RKO (cell line): ENCODE results near the gene PDSS1.
"Not testable (repeated sequence)": the region's sequence is repeated elsewhere in the genome, so short reads cannot be mapped to it uniquely, and the experiment has no call there.

ENCODE experiments used
- DNase-seq: peaks from one replicate; pipeline ENCODE4 v3.0.0-alpha.2; 2016; ENCODE audit warnings: low spot score

PDSS1 gene

GRCh38 chr10:26697163-26697921 lies at the start of gene PDSS1:
PDSS1 (plus strand) TSS chr10:26697701; CDS start chr10:26697712, 11 bp downstream.
- DNase-seq, result peak; percentile 80

- DNase-seq, result not testable (repeated sequence)
These were observed 49.3 kb upstream of the PDSS1 start for GRCh38 chr10:26648245-26648636.

GRCh38 chr10:26650406-26650805 lies 47.1 kb upstream of the PDSS1 start:
- DNase-seq, result no peak

- DNase-seq, result not testable (repeated sequence)
These were observed 46.0 kb upstream of the PDSS1 start for GRCh38 chr10:26651476-26651875.

GRCh38 chr10:26653004-26653403 lies 44.5 kb upstream of the PDSS1 start:
- DNase-seq, result no peak

GRCh38 chr10:26655746-26656145 lies 41.8 kb upstream of the PDSS1 start:
- no peak for DNase-seq

GRCh38 chr10:26662864-26663263 lies 34.6 kb upstream of the PDSS1 start:
- DNase-seq, result no peak

GRCh38 chr10:26665080-26666048 lies 32.1 kb upstream of the PDSS1 start:
- no peak for DNase-seq

- DNase-seq, result no peak
These were observed 21.6 kb upstream of the PDSS1 start for GRCh38 chr10:26675873-26676257.

- no peak for DNase-seq
These were observed 17.9 kb upstream of the PDSS1 start for GRCh38 chr10:26679588-26679987.

GRCh38 chr10:26681076-26681475 lies 16.4 kb upstream of the PDSS1 start:
- DNase-seq, result no peak

- DNase-seq, result peak; percentile 61
These were observed 15.5 kb upstream of the PDSS1 start for GRCh38 chr10:26681971-26682370.

- no peak for DNase-seq
These were observed 14.6 kb upstream of the PDSS1 start for GRCh38 chr10:26682931-26683330.

- peak; percentile 84 for DNase-seq
These were observed 12.7 kb upstream of the PDSS1 start for GRCh38 chr10:26684667-26685264.

GRCh38 chr10:26685441-26685840 lies 12.1 kb upstream of the PDSS1 start:
- DNase-seq, result no peak

GRCh38 chr10:26689399-26689798 lies 8.1 kb upstream of the PDSS1 start:
- DNase-seq, result no peak

GRCh38 chr10:26690731-26691475 lies 6.6 kb upstream of the PDSS1 start:
- no peak for DNase-seq

GRCh38 chr10:26694536-26694935 lies 3.0 kb upstream of the PDSS1 start:
- not testable (repeated sequence) for DNase-seq

- no peak for DNase-seq
These were observed 727 bp upstream of the PDSS1 start for GRCh38 chr10:26696786-26697162.

- peak; percentile 12 for DNase-seq
These were observed 564 bp downstream of the PDSS1 start for GRCh38 chr10:26697922-26698608.

- DNase-seq, result peak; percentile 15
These were observed 1.4 kb downstream of the PDSS1 start for GRCh38 chr10:26698909-26699308.
